GM19351 (cell line): ENCODE data around the gene TMEM63C.
A peak's percentile ranks its signal among the peaks of the same experiment; 100 is the strongest.

Source experiments
- ATAC-seq: cut with Tn5 transposase; IDR thresholded peaks from one replicate; pipeline ENCODE4 v1.9.1; 2021; ENCODE audit warnings: mild to moderate bottlenecking, moderate library complexity; ENCODE audit not compliant: unreplicated experiment

The TMEM63C gene

DNA sequence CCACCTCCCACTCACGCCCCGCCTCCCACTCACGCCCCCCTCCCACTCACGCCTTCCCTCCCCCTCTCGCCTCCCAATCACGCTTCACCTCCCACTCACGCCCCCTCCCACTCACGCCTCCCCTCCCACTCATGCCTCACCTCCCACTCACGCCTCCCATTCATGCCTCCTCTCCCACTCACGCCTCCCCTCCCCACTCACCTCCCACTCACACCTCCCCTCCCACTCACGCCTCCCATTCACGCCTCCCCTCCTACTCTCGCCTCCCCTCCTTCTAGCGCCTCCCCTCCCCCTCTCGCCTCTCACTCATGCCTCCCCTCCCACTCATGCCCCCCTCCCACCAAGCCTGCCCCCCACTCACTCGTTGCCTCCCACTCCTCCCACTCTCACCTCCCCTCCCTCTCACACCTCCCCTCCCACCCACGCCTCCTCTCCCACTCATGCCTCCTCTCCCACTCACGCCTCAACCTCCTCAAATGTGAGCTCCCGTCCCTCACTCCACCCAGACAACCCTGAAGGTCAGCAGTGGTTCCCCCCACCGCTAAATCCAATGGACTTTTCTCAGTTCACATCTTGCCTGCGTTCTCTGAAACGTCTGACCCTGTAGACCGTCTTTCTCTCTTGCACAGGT is 39.8 kb downstream of the TMEM63C start:
- ATAC-seq, result no peak

DNA sequence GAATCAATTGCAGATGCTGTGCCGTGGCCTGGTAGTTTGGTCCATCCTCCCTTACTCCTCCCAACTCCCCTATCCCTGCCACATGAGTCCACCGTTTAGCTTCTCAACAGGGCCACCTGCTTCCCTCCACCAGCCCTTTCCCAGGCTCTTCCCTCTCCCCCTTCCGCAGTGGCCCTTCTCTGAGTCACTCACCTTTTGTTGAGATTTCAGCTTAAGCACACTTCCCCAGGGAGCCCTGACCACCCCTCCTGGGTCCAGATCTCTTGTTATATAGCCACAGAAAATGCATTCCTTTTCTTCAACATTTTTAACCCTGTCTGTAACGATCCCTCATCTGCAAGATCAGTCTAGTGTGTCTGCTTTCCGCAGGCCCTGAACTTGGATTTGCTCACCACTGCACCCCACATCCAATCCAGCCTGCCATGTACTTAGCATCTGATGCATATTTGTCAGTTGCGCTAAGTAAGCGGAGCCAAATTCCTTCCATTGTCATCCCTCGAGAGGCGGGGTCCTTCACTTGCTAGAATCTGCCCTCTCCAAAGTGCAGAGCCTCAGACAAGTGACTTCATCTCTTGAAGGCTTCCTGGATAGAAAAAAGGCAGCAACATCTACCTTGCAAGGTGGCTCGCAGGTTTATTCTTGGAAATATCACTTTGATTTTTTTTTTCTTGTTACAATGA is 41.1 kb downstream of the TMEM63C start:
- ATAC-seq, result no peak

DNA sequence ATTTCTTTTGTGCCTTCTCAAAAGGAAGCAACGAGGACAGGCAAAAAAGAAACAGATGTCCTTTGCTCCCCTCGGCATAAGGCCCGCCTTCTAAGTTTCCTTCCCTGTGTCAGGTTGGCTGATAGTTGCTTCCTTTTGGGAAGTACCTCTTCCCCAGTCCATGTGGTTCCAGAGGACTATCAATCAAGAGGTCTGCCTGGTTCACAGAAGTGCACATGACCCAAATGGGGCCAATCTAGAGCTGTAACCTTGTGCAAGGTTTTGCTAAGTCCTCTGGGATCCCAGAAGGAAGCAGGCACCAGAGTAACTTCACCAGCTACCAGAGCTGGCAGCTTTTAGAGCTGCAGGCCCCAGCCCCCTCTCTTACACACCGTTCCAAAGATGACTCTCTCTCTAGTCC is 42.6 kb downstream of the TMEM63C start:
- no peak for ATAC-seq

DNA sequence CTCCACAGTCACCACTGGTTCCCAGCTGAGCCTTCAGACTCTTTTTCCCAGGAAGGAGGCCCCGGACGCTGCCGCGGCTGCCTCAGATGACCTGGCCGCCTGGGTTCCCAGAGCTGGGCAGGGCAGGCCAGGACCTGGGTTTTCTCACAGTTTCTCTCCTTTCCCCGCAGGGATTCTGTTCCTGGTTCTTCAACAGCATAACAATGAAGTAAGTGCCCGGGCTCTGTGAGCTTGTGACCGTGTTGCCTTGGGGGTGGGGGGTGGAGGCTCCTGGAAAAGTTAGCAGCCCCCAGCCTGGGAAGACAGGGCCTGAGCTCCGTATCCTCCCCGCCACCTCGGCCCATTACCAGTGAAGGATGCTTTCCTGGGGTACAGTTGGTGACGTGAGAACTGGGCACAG is 43.7 kb downstream of the TMEM63C start:
- no peak for ATAC-seq

DNA sequence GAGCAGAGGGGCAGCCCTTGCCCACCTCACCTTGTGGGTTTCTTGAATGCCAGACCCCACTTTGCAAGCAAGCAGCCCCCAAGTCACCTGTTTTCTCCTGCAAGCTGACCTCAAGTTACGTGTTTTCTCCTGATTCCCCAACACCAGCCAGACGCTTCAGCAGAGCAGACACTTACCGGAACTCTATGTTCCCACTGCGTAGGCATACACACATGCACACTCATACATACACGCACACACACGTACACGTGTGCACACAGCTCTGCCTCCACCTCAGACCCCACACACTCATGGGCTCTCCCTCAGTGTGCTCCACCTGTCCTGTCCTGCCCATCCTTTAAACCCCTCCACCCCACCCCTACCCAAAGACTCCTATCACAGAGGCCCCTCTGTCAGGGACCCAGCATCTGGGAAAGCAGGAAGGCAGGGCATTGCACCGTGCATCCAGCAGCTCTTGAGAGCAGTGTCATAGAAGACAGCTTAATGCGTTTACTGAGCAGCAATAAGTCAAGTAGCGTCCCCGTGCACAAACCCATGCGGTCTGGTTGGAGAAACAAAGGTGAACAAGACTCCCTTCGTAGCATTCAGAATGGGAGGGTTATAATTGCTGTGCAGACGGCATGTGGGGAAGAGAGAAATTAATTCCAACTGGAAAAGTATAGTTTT is 44.4 kb downstream of the TMEM63C start:
- ATAC-seq, result no peak

DNA sequence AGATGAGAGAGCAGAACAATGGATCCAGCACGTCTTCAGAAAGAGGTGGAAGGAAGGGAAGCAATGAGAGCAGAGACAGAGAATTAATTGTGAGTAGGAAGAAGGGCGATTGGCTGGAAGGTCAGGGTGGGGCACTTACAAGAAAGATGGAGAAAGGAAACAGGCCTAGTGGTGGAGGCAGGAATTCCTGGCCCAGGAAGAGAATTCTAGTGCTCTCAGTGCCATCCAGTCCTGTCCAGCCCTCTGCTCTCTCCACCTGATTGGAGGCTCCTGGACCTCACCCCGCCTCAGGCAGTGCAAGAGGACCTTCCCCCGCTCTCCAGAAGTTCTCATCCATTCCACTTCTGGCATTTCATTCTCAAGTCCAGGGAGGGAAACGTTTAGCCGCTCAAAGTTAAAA is 46.5 kb downstream of the TMEM63C start:
- ATAC-seq, result no peak

DNA sequence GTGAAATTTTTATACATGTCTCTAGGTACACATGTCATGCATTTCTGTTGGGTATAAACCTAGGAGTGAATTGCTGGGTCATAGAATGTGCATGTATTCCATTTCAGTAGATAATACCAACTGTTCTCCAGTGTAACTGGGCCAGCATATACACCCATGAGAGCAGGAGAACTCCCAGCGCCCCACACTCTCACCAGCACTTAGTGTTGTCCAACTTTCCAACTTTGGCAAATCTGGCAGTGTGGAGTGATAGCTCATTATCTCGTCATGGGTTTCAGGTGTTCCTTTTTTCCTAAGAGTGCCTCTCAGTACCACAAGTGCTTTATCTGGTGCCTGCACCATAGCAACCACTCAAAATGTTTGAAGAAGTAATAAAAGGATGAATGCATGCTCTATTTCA is 49.3 kb downstream of the TMEM63C start:
- no peak for ATAC-seq

DNA sequence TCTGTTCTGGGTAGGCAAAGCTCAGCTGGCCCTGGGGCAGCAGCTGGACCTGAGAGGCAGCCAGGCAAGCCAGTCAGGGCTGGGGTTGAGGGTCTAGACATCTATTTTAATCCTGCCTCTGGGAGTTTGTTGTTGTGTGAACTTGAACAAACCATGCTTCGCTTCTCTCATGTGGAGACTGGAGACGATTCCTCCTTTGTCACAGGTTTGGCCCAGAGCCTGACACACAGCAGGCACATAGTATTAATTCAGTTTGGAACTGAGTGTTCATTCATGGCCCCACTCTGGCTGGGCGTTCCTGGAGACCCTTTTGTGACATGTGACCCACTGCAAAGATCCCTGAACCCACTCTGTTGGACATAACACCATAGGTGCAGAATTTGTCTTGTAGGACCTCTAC is 50.1 kb downstream of the TMEM63C start:
- ATAC-seq, result no peak

DNA sequence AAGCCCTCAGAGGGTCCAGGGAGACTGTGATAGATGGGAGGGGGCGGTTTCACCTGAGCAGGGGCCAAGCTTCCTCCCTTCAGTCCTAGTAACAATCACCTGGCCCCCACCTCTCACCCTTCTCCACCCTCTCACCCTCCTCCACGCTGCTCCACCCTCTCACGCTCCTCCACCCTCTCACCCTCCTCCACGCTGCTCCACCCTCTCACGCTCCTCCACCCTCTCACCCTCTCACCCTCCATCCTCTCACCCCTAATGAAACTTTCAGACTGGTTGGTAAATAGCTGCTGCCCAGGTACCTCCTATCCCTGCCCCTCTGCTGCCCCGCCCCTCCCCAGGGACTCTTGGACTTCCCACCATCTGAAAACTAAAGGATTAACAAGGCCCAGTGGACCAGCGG is 55.2 kb downstream of the TMEM63C start:
- ATAC-seq, result no peak

DNA sequence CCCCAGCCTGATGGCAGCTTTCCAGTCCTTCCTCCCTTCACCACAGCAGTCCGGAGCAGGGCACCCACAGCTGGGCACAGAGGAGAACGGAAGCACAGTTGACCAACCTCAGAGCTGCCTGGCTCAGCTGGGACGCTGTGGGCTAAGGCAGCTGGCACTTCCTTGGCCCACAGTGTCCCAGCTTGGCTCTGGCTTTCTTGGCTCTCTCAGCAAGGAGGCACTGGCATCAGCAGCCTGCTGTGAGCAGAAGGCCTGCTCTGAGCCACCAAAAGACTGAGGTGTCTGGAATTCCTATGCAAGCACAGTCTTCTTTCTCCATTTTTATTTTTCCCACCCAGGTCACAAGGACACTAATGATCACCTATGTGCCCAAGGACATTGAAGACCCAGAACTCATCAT is 56.8 kb downstream of the TMEM63C start:
- ATAC-seq, result no peak

DNA sequence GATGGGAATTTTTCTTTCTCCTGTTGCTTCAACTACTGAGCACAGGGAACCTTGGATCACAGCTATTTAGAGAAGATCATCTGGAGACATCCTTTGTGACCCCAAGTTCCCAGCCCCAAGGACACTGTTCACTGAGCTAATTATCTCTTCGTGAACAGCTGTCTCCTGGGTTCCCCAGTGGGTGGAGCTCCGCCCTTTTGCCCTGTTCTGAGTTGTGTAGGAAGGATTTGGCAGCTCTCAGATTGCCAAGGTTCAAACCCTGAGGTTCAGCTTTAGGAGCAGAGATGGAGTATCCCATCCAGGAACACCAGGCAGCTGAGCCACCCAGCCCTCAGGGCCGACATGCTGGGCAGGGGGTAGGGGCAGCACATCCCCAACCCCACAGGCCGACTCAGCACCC is 57.4 kb downstream of the TMEM63C start:
- no peak for ATAC-seq

DNA sequence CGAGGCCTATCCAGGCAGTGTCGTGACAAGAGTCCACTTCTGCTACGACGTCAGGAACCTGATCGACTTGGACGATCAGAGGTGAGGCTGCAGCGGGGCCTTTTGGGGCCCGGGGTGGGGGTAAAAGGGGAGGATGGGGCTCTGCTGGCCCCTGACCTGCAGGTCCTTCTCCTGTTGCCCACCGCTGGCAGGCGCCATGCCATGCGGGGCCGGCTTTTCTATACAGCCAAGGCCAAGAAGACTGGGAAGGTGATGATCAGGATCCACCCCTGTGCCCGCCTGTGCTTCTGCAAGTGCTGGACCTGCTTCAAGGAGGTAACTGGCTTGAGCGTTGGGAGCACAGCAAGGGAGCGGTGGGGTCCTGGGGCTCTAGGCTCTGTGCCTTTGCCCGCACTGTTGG is 57.8 kb downstream of the TMEM63C start:
- ATAC-seq, result no peak

DNA sequence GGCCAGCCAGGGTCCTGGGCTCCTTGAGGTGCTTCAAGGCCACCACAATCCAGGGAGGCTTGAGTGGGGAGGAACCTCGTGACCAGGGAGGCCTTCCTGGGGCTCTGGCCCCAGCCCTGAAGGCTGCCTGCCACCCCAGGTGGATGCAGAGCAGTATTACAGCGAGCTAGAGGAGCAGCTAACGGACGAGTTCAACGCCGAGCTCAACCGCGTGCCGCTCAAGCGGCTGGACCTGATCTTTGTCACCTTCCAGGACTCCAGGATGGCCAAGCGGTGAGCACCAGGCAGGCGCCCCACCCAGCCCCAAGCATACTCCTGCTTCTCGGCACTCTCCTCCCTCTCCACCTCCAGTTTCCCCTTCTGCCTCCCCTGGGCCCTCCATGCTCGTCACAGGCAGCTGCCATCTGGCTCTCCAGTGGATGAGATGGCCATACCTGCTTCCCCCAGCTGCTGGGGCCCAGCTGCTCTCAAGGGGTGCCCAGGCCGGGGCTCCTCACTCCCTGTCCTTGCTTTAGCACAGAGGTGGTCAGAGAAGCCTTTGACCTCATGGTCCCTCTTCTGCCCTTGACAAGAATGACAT is 58.8 kb downstream of the TMEM63C start:
- ATAC-seq, result no peak

DNA sequence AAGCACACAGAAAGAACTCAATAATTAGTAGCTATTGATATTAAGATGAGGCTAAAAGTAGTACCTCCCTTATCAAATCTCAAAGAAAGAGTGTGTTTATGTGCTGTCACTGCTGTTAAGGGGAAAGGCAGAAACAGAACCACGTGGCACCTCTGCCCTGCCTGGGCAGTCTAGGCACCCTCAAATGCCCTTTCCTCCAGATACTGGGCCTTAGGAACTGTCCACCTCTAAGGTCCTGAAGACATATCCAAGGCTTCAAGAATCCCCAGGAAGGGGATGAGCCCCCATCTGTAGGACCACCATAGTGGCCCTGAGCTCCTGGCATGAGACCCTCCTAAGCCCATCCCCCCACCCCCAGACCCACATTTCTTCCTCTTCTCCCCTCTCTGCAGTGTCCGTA is 60.4 kb downstream of the TMEM63C start:
- ATAC-seq, result no peak

DNA sequence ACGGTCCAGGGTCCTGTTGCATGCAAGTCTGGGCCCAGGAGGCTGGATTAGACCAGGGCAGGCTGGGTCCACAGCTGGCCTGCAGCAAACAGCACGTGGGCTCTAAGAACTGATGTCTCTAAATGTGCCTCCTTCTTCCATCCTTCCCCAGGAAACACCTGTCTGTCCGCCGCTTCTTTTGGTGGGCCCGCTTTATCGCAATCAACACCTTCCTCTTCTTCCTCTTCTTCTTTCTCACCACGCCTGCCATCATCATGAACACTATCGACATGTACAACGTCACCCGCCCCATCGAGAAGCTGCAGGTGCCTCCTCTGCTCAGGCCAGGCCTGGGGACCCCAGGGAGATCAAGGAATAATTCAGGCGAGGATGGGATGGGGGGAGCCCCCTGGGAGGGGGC is 61.2 kb downstream of the TMEM63C start:
- no peak for ATAC-seq

DNA sequence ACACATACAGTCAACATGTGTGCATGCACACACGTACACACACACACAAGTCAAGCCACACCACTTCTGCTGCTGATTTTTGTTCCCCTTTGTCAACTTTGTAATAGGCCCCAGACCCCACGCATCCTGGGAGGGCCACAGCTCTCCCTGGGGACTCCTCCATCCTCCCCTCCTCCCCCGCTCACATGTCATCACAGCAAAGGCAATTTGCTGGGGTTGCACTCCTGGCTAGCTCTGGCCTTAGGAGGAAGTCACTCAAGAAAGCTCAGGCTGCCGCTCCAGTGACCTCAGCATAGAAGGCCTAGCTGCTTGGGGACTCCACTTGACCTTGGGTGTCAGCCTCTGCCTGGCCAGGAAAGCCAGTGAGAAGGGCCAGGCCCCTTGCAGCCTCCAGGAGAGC is 62.3 kb downstream of the TMEM63C start:
- peak; percentile 63 for ATAC-seq

DNA sequence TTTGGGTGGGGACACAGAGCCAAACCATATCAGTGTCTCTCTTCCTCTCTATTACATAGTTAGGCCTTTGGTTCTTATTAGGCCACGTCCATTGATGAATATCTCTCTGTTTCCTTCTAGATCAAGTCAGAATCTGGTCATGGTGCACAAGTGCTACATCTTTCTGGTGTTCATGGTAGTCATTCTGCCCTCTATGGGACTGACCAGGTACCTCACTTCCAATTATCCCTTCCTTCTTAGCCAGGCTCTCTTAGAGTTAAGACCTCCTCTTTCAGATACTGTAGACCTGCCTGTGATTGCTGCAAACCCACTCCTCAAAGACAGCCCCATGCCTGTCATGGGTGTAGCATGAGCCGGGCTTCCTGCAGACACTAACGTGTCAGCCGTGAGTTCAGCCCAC is 64.2 kb downstream of the TMEM63C start:
- ATAC-seq, result no peak

DNA sequence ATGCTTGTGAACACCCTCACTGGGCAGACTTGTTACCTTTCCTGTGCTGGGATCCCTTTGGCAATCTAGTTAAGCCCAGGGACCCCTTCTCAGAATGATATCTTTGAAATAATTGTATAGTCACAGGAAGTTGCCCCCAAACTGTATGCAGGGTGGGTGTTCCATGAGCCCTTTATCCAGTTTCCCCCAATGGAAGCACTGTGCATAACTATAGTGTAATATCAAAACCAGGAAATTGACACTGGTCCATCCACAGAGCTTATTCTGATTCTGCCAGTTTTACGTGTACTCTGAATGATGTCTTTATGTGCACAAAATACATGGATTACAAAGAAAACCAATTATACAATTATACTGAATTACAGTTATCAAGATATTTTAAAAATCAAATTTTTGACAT is 65.2 kb downstream of the TMEM63C start:
- ATAC-seq, result no peak

DNA sequence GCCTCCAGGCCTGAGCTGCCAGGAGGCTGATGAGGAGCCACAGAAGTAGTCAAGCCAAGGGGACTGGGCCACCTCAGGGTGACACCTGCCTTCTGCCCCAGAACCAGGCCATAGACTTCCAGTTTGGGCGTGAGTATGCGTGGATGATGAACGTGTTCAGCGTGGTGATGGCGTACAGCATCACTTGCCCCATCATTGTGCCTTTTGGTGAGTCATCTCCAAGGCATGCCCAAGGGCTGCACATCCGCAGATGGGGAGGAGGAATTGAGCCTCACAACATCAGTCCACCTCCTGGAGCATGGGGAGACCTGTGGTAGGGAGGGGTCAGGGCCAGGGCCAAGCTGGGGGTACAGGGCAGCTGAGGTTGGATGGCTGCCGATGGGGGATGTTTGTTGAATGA is 67.1 kb downstream of the TMEM63C start:
- ATAC-seq, result no peak

DNA sequence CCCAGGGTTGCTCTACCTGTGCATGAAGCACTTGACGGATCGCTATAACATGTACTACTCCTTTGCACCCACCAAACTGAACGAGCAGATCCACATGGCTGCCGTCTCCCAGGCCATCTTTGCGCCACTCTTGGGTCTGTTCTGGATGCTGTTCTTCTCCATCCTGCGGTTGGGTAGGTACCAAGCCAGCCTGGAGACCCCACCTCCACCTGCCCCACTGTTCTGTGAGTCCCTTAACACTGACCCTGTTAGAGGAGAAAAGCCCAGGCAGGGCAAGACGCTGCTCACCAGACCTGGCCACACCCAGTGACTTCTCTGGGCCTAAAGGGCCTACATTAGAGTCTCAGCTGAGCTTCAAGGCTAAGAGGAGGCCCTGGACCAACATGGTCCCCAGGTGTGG is 67.7 kb downstream of the TMEM63C start:
- ATAC-seq, result no peak

DNA sequence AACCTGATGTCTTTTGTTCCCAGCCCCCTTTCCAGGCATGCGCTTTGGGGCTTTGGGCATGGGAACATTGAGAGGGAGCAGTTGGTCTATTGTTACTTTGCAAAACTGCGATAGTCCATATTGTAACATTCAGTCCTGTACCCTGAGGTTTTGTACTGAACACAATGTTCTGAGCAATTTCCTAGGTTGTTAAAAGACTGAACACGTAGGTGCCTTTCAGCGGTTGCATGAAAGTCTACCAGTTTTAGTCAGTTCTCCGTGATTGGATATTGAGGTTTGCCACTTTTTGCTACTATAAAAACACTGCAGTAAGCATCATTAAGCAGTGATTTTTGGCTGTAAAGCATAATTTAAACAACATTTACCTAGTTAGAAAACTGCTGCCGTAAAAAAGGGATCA is 69.3 kb downstream of the TMEM63C start:
- ATAC-seq, result no peak

DNA sequence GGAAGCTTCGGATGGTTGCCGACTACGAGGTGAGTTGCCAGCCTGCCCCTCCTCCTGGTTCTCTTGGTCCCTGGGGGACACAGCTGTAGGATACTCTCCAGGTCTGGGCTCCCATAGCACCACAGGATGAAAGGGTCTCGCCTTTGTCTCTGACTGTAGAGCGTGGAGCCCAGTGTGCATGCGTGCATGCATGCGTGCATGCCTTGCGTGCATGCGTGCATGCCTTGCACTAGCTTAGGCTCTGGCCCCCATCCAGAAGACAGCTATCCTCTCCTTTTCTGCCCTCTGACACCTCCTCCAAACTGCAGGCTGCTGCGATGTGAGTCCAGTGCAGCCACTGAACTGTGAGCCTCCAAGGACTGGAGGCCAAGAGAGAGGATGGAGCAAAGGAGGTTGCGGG is 70.3 kb downstream of the TMEM63C start:
- ATAC-seq, result no peak
